Glutamatergic neuron (in vitro differentiated cells): ENCODE results near the gene LCAT. TPM values are rescaled to one million over a fixed set of nuclear protein-coding genes. Genes with fewer than 3 reads are reported as not detected.
A peak's percentile ranks its signal among the peaks of the same experiment; 100 is the strongest.

Experiments used
- DNase-seq: peaks from one replicate; pipeline ENCODE4 v3.0.0; 2022
- H3K27ac Mint-ChIP-seq: one replicate; pipeline ENCODE4 v1.8.0; 2020; ENCODE audit warnings: mild to moderate bottlenecking, mixed read lengths, inconsistent platforms; ENCODE audit not compliant: unreplicated experiment
- H3K27me3 Mint-ChIP-seq: one replicate; pipeline ENCODE4 v1.8.0; 2020; ENCODE audit warnings: mild to moderate bottlenecking, moderate library complexity, mixed read lengths, inconsistent platforms; ENCODE audit not compliant: unreplicated experiment
- H3K36me3 Mint-ChIP-seq: one replicate; pipeline ENCODE4 v1.8.0; 2020; ENCODE audit warnings: mild to moderate bottlenecking, mixed read lengths, inconsistent platforms; ENCODE audit not compliant: unreplicated experiment
- H3K4me1 Mint-ChIP-seq: one replicate; pipeline ENCODE4 v1.8.0; 2020; ENCODE audit warnings: mild to moderate bottlenecking, low read depth, mixed read lengths, inconsistent platforms; ENCODE audit not compliant: unreplicated experiment
- H3K4me3 Mint-ChIP-seq: one replicate; pipeline ENCODE4 v1.8.0; 2020; ENCODE audit warnings: mild to moderate bottlenecking, mixed read lengths, inconsistent platforms; ENCODE audit not compliant: unreplicated experiment
- H3K9me3 Mint-ChIP-seq: one replicate; pipeline ENCODE4 v1.8.0; 2020; ENCODE audit warnings: mild to moderate bottlenecking, moderate library complexity, mixed read lengths, inconsistent platforms; ENCODE audit not compliant: unreplicated experiment
- total RNA-seq: library from RNA; stranded (reverse); fragmentation: NEBNext Ultra II Directional; extraction: Animal tissue kit (Norgen Biotek cat#: 25700); gene quantifications from one replicate; pipeline ENCODE4 v1.2.1, GENCODE V29; 2021; ENCODE audit not compliant: unreplicated experiment
- TF ChIP-seq, protein P1 (sequence below): fragments of 200-600 bp; sonication (generic); IDR thresholded peaks from one replicate; pipeline ENCODE4 v1.5.0; 2021; ENCODE audit not compliant: partially characterized antibody, unreplicated experiment

Gene LCAT
- total RNA-seq, 1 donor from 2014 or later = 8.7 TPM

- TF ChIP-seq, protein P1, sequence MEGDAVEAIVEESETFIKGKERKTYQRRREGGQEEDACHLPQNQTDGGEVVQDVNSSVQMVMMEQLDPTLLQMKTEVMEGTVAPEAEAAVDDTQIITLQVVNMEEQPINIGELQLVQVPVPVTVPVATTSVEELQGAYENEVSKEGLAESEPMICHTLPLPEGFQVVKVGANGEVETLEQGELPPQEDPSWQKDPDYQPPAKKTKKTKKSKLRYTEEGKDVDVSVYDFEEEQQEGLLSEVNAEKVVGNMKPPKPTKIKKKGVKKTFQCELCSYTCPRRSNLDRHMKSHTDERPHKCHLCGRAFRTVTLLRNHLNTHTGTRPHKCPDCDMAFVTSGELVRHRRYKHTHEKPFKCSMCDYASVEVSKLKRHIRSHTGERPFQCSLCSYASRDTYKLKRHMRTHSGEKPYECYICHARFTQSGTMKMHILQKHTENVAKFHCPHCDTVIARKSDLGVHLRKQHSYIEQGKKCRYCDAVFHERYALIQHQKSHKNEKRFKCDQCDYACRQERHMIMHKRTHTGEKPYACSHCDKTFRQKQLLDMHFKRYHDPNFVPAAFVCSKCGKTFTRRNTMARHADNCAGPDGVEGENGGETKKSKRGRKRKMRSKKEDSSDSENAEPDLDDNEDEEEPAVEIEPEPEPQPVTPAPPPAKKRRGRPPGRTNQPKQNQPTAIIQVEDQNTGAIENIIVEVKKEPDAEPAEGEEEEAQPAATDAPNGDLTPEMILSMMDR = no peak
- H3K27ac Mint-ChIP-seq = peak overlapping the region; percentile 94
- H3K4me1 Mint-ChIP-seq = peaks cover 7% of the 10 kb centered on the region
- peak; percentile 64 for DNase-seq
- peak overlapping the region; percentile 96 for H3K4me3 Mint-ChIP-seq
- H3K36me3 Mint-ChIP-seq = no peaks in the 10 kb centered on the region
- H3K9me3 Mint-ChIP-seq = peaks cover 5% of the 10 kb centered on the region
- peaks cover 3% of the 10 kb centered on the region for H3K27me3 Mint-ChIP-seq
Measured at GRCh38 chr16:67893743-67894399, 50.0 kb downstream of the LCAT start.

DNA sequence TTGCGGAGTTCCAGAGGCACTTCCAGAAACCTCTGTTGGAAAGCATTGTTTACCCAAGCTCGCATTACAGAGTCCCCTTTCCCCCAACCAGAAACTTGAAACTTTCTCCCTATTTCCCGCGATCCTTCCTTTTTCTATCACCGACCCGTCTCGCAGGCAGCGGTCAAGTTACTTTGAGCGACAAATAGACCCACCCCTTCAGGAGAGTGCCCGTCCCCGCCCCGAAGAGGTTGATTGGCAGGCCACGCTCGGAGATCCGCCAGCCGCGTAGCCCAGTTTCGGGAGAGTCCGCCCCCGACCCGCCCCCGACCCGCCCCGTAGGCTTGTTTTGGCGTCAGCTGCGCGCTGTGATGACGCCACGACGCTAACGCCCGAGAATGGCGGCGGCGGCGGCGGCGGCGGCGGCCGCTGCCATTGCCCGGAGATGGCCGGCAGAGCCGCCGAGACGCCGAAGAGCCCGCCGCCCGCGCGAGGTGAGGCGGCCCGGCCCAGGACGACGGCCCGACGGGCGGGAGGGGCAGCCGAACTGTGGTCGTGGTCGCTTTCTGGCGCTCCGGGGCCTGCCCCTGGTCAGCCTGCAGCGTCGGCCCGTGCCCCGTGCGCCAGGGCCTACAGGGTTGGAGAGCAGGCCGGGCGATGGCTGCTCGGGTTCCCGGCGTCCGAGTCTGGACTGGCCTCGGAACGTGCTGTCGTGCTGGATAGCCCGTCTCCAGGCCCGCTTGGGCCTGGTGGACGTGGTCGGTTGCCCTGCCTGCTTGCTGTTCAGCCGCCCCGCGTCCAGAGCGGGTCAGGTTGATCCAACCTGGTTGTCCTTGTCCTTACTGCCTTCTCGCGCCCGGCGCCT, 50.8 kb downstream of the LCAT start, which contains the start of gene PSKH1:
TSS of gene PSKH1 (plus strand) at position 356 of the 844 bp plus-strand sequence. CDS start 15,496 bp downstream, outside the sequence.
- H3K27me3 Mint-ChIP-seq = peaks cover 3% of the 10 kb centered on the region
- peak; percentile 96 for DNase-seq
- H3K4me3 Mint-ChIP-seq = peak within 1 kb of the TSS; percentile 96
- H3K4me1 Mint-ChIP-seq = peaks cover 7% of the 10 kb centered on the region
- peaks cover 5% of the 10 kb centered on the region for H3K9me3 Mint-ChIP-seq
- TF ChIP-seq, protein P1 = no peak
- no peaks in the 10 kb centered on the region for H3K36me3 Mint-ChIP-seq
- peak within 1 kb of the TSS; percentile 94 for H3K27ac Mint-ChIP-seq

- Mint-ChIP-seq H3K36me3 (no peaks in the 10 kb centered on the region), H3K27me3 (peaks cover 3% of the 10 kb centered on the region), H3K4me3 (peak overlapping the region; percentile 92), H3K27ac (peak overlapping the region; percentile 43), H3K4me1 (peaks cover 7% of the 10 kb centered on the region), H3K9me3 (peaks cover 5% of the 10 kb centered on the region)
- TF ChIP-seq, protein P1 = no peak
- DNase-seq = no peak
Measured at GRCh38 chr16:67892375-67892774, 51.5 kb downstream of the LCAT start.

Other genes with a start within 250 kb of the LCAT start
- 86.7 TPM for gene GFOD2, start 224.8 kb downstream of the LCAT start, total RNA-seq
- gene RANBP10, start 137.6 kb downstream of the LCAT start, total RNA-seq = 32.0 TPM
- gene TSNAXIP1, start 137.2 kb downstream of the LCAT start, total RNA-seq = 3.4 TPM
- 23.1 TPM for gene THAP11, start 101.8 kb downstream of the LCAT start, total RNA-seq
- gene NUTF2, start 97.2 kb downstream of the LCAT start, total RNA-seq = 196 TPM
- gene CENPT, start 96.4 kb downstream of the LCAT start, total RNA-seq = 153 TPM
- gene EDC4, start 71.1 kb downstream of the LCAT start, total RNA-seq = 142 TPM
- gene NRN1L, start 59.2 kb downstream of the LCAT start, total RNA-seq = 1.0 TPM
- gene PSKH1, start 50.9 kb downstream of the LCAT start, total RNA-seq = 27.9 TPM
- 2.8 TPM for gene CTRL, start 12.3 kb downstream of the LCAT start, total RNA-seq
- gene PSMB10, start 7.3 kb downstream of the LCAT start, total RNA-seq = 11.0 TPM
- 19.9 TPM for gene SLC12A4, start 24.5 kb upstream of the LCAT start, total RNA-seq
- gene DPEP3, start 36.4 kb upstream of the LCAT start, total RNA-seq = not detected
- not detected for gene DPEP2, start 55.4 kb upstream of the LCAT start, total RNA-seq
- gene DPEP2NB, start 71.8 kb upstream of the LCAT start, total RNA-seq = not detected
- 6.7 TPM for gene DDX28, start 79.1 kb upstream of the LCAT start, total RNA-seq
- gene DUS2, start 79.2 kb upstream of the LCAT start, total RNA-seq = 21.0 TPM
- gene NFATC3, start 141.2 kb upstream of the LCAT start, total RNA-seq = 33.1 TPM